Measurements from ENCODE around the gene BTBD9. TPM values are rescaled to one million over a fixed set of nuclear protein-coding genes. Genes with fewer than 3 reads are reported as not detected.

The BTBD9 gene
- total RNA-seq, 1 donor from 2014 or later, result 14.8 TPM

- no peak overlapping the region for H3K4me3 Mint-ChIP-seq (ENCODE audit: unreplicated experiment)
- no peaks in the 10 kb centered on the region for H3K9me3 Mint-ChIP-seq (ENCODE audit: low read depth)
- no peaks in the 10 kb centered on the region for H3K27me3 Mint-ChIP-seq (ENCODE audit: low read depth)
- peaks cover 3% of the 10 kb centered on the region for H3K36me3 Mint-ChIP-seq (ENCODE audit: low read depth)
- TF ChIP-seq CTCF (IDR thresholded peaks at IDR 0.05), result no peak
- H3K4me1 Mint-ChIP-seq (ENCODE audit: low read depth), result no peaks in the 10 kb centered on the region
- DNase-seq (ENCODE audit: low spot score), result no peak
- no peak overlapping the region for H3K27ac Mint-ChIP-seq (ENCODE audit: unreplicated experiment)
Measured at GRCh38 chr6:38193481-38194281, 446.0 kb downstream of the BTBD9 start.

DNA sequence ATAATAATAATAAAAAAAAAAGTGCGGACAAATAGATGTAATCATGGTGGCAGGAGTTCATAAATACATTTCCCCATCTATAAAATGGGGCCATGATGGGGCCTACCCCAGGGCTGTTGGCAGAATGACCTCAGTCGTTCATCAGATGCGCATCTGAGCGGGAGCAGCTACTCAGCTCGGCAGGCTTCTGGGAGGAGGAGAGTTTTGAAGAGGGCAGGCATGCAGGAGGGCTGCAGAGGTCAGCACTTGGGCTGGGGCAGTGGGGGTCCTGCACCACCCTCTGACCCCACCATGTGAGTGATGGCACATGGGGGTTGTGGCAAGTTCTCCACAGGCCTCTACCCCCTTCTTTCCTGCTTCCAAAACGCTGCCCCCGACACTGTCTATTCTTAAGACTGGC lies 446.7 kb downstream of the BTBD9 start:
- DNase-seq (ENCODE audit: low spot score), result no peak
- no peak for TF ChIP-seq CTCF (IDR thresholded peaks at IDR 0.05)
- no peak overlapping the region for H3K27ac Mint-ChIP-seq (ENCODE audit: unreplicated experiment)
- H3K36me3 Mint-ChIP-seq (ENCODE audit: low read depth), result peaks cover 3% of the 10 kb centered on the region
- no peaks in the 10 kb centered on the region for H3K27me3 Mint-ChIP-seq (ENCODE audit: low read depth)
- H3K4me1 Mint-ChIP-seq (ENCODE audit: low read depth), result no peaks in the 10 kb centered on the region
- H3K4me3 Mint-ChIP-seq (ENCODE audit: unreplicated experiment), result no peak overlapping the region
- H3K9me3 Mint-ChIP-seq (ENCODE audit: low read depth), result no peaks in the 10 kb centered on the region

DNA sequence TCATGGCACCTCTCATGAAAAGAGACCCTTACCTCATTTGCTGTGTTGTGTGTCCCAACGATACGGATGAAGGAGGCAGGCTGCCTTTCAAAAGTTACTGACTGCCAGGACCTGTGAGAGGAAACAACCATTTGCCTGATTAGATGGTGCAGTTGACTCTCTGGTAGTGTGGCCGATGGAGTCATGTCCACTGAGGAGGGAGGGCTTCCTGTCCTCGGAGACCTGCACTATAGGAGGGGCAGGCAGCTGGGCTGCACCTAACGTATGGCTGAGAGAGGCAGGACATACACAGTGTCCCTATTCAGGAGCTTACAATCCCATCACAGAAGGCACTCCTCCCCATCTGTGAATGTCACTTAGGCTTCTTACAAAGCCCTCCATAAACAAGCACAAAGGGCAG lies 447.2 kb downstream of the BTBD9 start:
- DNase-seq (ENCODE audit: low spot score), result no peak
- Mint-ChIP-seq H3K36me3 (ENCODE audit: low read depth) (peaks cover 4% of the 10 kb centered on the region), H3K9me3 (ENCODE audit: low read depth) (no peaks in the 10 kb centered on the region), H3K4me3 (ENCODE audit: unreplicated experiment) (no peak overlapping the region), H3K27me3 (ENCODE audit: low read depth) (no peaks in the 10 kb centered on the region), H3K27ac (ENCODE audit: unreplicated experiment) (no peak overlapping the region), H3K4me1 (ENCODE audit: low read depth) (no peaks in the 10 kb centered on the region)
- TF ChIP-seq CTCF (IDR thresholded peaks at IDR 0.05), result no peak

DNA sequence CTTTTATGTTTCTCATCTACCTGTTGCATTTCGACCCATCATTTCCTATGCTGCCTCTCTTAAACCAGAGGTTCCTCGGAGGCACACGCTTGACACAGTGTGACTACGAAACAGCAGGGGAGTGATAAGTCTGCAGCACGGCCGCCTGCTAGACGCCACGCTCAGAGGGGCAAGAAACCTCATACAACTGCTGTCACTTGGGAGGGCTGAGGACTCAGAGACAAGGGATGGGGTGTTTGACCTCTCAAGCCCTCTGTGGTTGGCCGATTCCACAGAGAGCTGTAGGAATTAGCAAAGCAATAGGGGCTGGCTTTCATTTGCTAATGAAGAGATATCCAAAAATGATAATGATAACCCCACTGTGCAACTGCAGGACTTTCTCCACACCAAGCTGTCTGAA lies 447.7 kb downstream of the BTBD9 start:
- no peak overlapping the region for H3K4me3 Mint-ChIP-seq (ENCODE audit: unreplicated experiment)
- no peaks in the 10 kb centered on the region for H3K4me1 Mint-ChIP-seq (ENCODE audit: low read depth)
- H3K9me3 Mint-ChIP-seq (ENCODE audit: low read depth), result no peaks in the 10 kb centered on the region
- no peak for TF ChIP-seq CTCF (IDR thresholded peaks at IDR 0.05)
- H3K36me3 Mint-ChIP-seq (ENCODE audit: low read depth), result peaks cover 9% of the 10 kb centered on the region
- no peak overlapping the region for H3K27ac Mint-ChIP-seq (ENCODE audit: unreplicated experiment)
- DNase-seq (ENCODE audit: low spot score), result no peak
- no peaks in the 10 kb centered on the region for H3K27me3 Mint-ChIP-seq (ENCODE audit: low read depth)

DNA sequence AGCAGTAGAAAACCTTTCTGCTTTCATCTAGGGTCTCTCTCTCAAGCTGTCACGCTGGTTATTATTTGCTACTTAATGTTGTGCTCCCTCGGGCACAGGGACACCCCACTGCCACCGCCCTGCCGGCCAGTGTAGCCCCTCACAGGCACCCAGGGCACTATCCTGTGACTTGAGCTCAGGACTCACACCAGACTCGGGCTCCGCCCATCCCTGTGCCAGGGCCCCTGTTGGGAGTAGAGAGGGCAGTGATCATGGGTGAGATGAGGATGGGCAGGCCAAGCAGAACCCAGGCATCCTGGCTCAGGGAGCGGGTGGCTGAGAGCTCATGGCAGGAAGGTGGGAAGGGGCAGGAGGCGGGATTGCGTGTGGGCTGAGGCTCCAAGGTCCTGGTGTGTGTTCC lies 448.3 kb downstream of the BTBD9 start:
- H3K36me3 Mint-ChIP-seq (ENCODE audit: low read depth), result peaks cover 9% of the 10 kb centered on the region
- no peak overlapping the region for H3K4me3 Mint-ChIP-seq (ENCODE audit: unreplicated experiment)
- no peak overlapping the region for H3K27ac Mint-ChIP-seq (ENCODE audit: unreplicated experiment)
- H3K4me1 Mint-ChIP-seq (ENCODE audit: low read depth), result no peaks in the 10 kb centered on the region
- no peaks in the 10 kb centered on the region for H3K27me3 Mint-ChIP-seq (ENCODE audit: low read depth)
- TF ChIP-seq CTCF (IDR thresholded peaks at IDR 0.05), result no peak
- no peaks in the 10 kb centered on the region for H3K9me3 Mint-ChIP-seq (ENCODE audit: low read depth)
- DNase-seq (ENCODE audit: low spot score), result no peak

All from chondrocyte (in vitro differentiated cells).